CD1c-positive myeloid dendritic cell (primary cell): ENCODE results near the gene C4B.
"Not testable (repeated sequence)": the region's sequence is repeated elsewhere in the genome, so short reads cannot be mapped to it uniquely, and the experiment has no call there.

ENCODE experiments used
- DNase-seq: peaks from one replicate; pipeline ENCODE4 v3.0.0-alpha.2; 2016; ENCODE audit errors: extremely low spot score

C4B gene

GRCh38 chr6:32050562-32050961 lies 36.0 kb downstream of the C4B start:
- no peak for DNase-seq

- DNase-seq, result not testable (repeated sequence)
These were observed 38.0 kb downstream of the C4B start for GRCh38 chr6:32052626-32053025.

- not testable (repeated sequence) for DNase-seq
These were observed 38.7 kb downstream of the C4B start for GRCh38 chr6:32053314-32053713.

- DNase-seq, result not testable (repeated sequence)
These were observed 41.2 kb downstream of the C4B start for GRCh38 chr6:32055756-32056155.

GRCh38 chr6:32056254-32056653 lies 41.7 kb downstream of the C4B start:
- no peak for DNase-seq

- DNase-seq, result no peak
These were observed 43.4 kb downstream of the C4B start for GRCh38 chr6:32057966-32058365.

- DNase-seq, result no peak
These were observed 43.9 kb downstream of the C4B start for GRCh38 chr6:32058511-32058963.

- no peak for DNase-seq
These were observed 46.5 kb downstream of the C4B start for GRCh38 chr6:32060966-32061655.

GRCh38 chr6:32064706-32065105 lies 50.1 kb downstream of the C4B start:
- no peak for DNase-seq

- not testable (repeated sequence) for DNase-seq
These were observed 52.9 kb downstream of the C4B start for GRCh38 chr6:32067521-32067920.

- not testable (repeated sequence) for DNase-seq
These were observed 53.7 kb downstream of the C4B start for GRCh38 chr6:32068315-32068714.

- DNase-seq, result no peak
These were observed 54.3 kb downstream of the C4B start for GRCh38 chr6:32068867-32069266.

GRCh38 chr6:32069460-32069859 lies 54.9 kb downstream of the C4B start:
- no peak for DNase-seq

- DNase-seq, result no peak
These were observed 55.4 kb downstream of the C4B start for GRCh38 chr6:32069878-32070515.

GRCh38 chr6:32070814-32071543 lies 56.4 kb downstream of the C4B start:
- no peak for DNase-seq

GRCh38 chr6:32073101-32073500 lies 58.5 kb downstream of the C4B start:
- DNase-seq, result no peak

GRCh38 chr6:32073613-32074012 lies 59.0 kb downstream of the C4B start:
- DNase-seq, result no peak

- no peak for DNase-seq
These were observed 60.5 kb downstream of the C4B start for GRCh38 chr6:32074996-32075532.

GRCh38 chr6:32075781-32076180 lies 61.2 kb downstream of the C4B start:
- no peak for DNase-seq

GRCh38 chr6:32076321-32076809 lies 61.8 kb downstream of the C4B start:
- DNase-seq, result no peak

GRCh38 chr6:32079566-32080290 lies 65.1 kb downstream of the C4B start:
- DNase-seq, result no peak
